K562 (cell line): ENCODE results near the gene CAMK1D. TPM values are rescaled to one million over a fixed set of nuclear protein-coding genes. Genes with fewer than 3 reads are reported as not detected.

ENCODE experiments used
- ATAC-seq: fragments of 200-7000 bp; cut with Tn5 transposase; 3 replicates; pipeline ENCODE4 v1.9.1; 2020; ENCODE audit warnings: moderate library complexity
- BruUV-seq: library from RNA; stranded (reverse); fragments of 400-500 nt; replicated peaks from 2 replicates; lab custom pipeline; 2021; lab: Mats Ljungman, UMichigan
- CTCF ChIA-PET: fragments of 300-600 bp; formaldehyde crosslinking; extraction: SDS; loops from one replicate; lab custom pipeline; 2021; ENCODE audit warnings: low intra/inter-chr PET ratio; lab: Yijun Ruan, JAX
- POLR2A ChIA-PET: fragments of 300-600, 350-650 bp; sonication (Branson Sonifier 250); formaldehyde crosslinking; extraction: SDS; loops from one replicate; lab custom pipeline; 2021; ENCODE audit warnings: antibody characterized with exemption, inconsistent platforms; lab: Yijun Ruan, JAX
- DNase-seq, 4 experiments: peaks; one replicate each; pipeline versions ENCODE4 v3.0.0 to v3.0.0-alpha.2; 2011 to 2018; ENCODE audit warnings: low spot score in 3 of 4, mixed read lengths in 3 of 4; ENCODE audit errors: extremely low read depth in 1 of 4
- FAIRE-seq: peaks from 2 replicates; lab custom pipeline; 2011; peaks lifted over from hg19 to GRCh38; lab: Jason Lieb, UNC
- H2AFZ ChIP-seq: 2 replicates; pipeline ENCODE4 v1.6.0; 2011; ENCODE audit warnings: low read depth, low read length, control low read depth, inconsistent platforms
- H3K27ac ChIP-seq: fragments of 200-600 bp; 3 replicates; pipeline ENCODE4 v1.8.0; 2011; ENCODE audit warnings: low read depth, mild to moderate bottlenecking, control low read depth, inconsistent platforms, low read length, moderate library complexity, mixed read lengths; ENCODE audit errors: extremely low read depth
- H3K27me3 ChIP-seq, 2 experiments: fragments of 300-600 bp in 1 of 2; 2 replicates in 1 of 2; 3 replicates in 1 of 2; pipeline versions ENCODE4 v1.6.0 to v1.8.0; 2011; ENCODE audit warnings: inconsistent platforms in 2 of 2, low read length in 2 of 2, mild to moderate bottlenecking in 1 of 2, mixed read lengths in 1 of 2, moderate library complexity in 1 of 2; ENCODE audit not compliant: control insufficient read depth in 2 of 2, insufficient read depth in 2 of 2
- H3K36me3 ChIP-seq: fragments of 300-600 bp; 3 replicates; pipeline ENCODE4 v1.8.0; 2011; ENCODE audit warnings: mild to moderate bottlenecking, low read length, inconsistent platforms; ENCODE audit not compliant: control insufficient read depth, insufficient read depth
- H3K4me1 ChIP-seq, 2 experiments: fragments of 200-600 bp in 1 of 2; replicated peaks in 1 of 2; 2 replicates in 1 of 2; 3 replicates in 1 of 2; pipeline versions ENCODE4 v1.5.1 to v1.8.0; 2011; ENCODE audit warnings: inconsistent platforms in 2 of 2, low read length in 2 of 2, mild to moderate bottlenecking in 1 of 2, mixed read lengths in 1 of 2, moderate library complexity in 1 of 2; ENCODE audit not compliant: control insufficient read depth in 2 of 2, insufficient read depth in 2 of 2
- H3K4me2 ChIP-seq: 2 replicates; pipeline ENCODE4 v1.6.1; 2011; ENCODE audit warnings: low read length, control low read depth, inconsistent platforms, mixed read lengths; ENCODE audit not compliant: insufficient read depth
- H3K4me3 ChIP-seq: fragments of 200-600 bp; sonication (generic), shearing (Covaris generic); 2 replicates; pipeline ENCODE4 v1.5.1; 2016; ENCODE audit warnings: control low read depth, inconsistent platforms
- H3K79me2 ChIP-seq: fragments of 200-600 bp; 3 replicates; pipeline ENCODE4 v1.8.0; 2011; ENCODE audit warnings: low read length, inconsistent platforms; ENCODE audit not compliant: control insufficient read depth, insufficient read depth
- H3K9ac ChIP-seq, 2 experiments: 2 replicates each; pipeline versions ENCODE4 v1.6.0 to v1.6.1; 2011; ENCODE audit warnings: low read depth in 2 of 2, low read length in 2 of 2, control low read depth in 1 of 2, inconsistent platforms in 1 of 2, mild to moderate bottlenecking in 1 of 2, mixed read lengths in 1 of 2; ENCODE audit not compliant: insufficient read depth in 1 of 2
- H3K9me1 ChIP-seq: one replicate; pipeline ENCODE4 v1.6.0; 2011; ENCODE audit warnings: inconsistent platforms, mild to moderate bottlenecking, low read length, moderate library complexity; ENCODE audit not compliant: control insufficient read depth, insufficient read depth
- H3K9me3 ChIP-seq: replicated peaks from 2 replicates; pipeline ENCODE4 v1.5.1; 2011; ENCODE audit warnings: low read depth, low read length, inconsistent platforms; ENCODE audit not compliant: control insufficient read depth, insufficient read depth
- H4K20me1 ChIP-seq: replicated peaks from 2 replicates; pipeline ENCODE4 v1.6.1; 2011; ENCODE audit warnings: low read length, inconsistent platforms, mixed read lengths; ENCODE audit not compliant: control insufficient read depth, insufficient read depth
- ETV1 ChIP-seq: fragments of 450-650 bp; conservative IDR thresholded peaks from 2 replicates; pipeline ENCODE4 v1.6.1; 2016; ENCODE audit warnings: missing genetic modification characterization, control low read depth, low read depth, missing compliant biosample characterization
- KLF16 ChIP-seq: IDR thresholded peaks from 2 replicates; pipeline ENCODE4 v1.6.1; 2016; ENCODE audit warnings: antibody characterized with exemption
- NELFE ChIP-seq: IDR thresholded peaks from 2 replicates; pipeline ENCODE4 v1.6.1; 2011; ENCODE audit warnings: mild to moderate bottlenecking; ENCODE audit not compliant: insufficient read depth, insufficient read length
- POLR2B ChIP-seq: fragments of 450-650 bp; IDR thresholded peaks from 2 replicates; pipeline ENCODE4 v1.6.1; 2018; ENCODE audit warnings: low read depth; ENCODE audit not compliant: partially characterized antibody
- POLR3G ChIP-seq: IDR thresholded peaks from 2 replicates; pipeline ENCODE4 v1.6.1; 2011; ENCODE audit not compliant: insufficient read length, insufficient replicate concordance; ENCODE audit errors: extremely low read depth
- RB1 ChIP-seq: fragments of 450-650 bp; IDR thresholded peaks from 2 replicates; pipeline ENCODE4 v1.6.1; 2017; ENCODE audit warnings: low read depth, mild to moderate bottlenecking
- RFX5 ChIP-seq: IDR thresholded peaks from 2 replicates; pipeline ENCODE4 v1.6.1; 2011; ENCODE audit warnings: low read depth, mild to moderate bottlenecking, improper control_type of control experiment, low read length
- YBX1 ChIP-seq: fragments of 450-650 bp; IDR thresholded peaks from 2 replicates; pipeline ENCODE4 v1.7.1; 2016; ENCODE audit warnings: mild to moderate bottlenecking
- ZKSCAN8 ChIP-seq: fragments of 200-800 bp; sonication (Bioruptor generic); IDR thresholded peaks from 2 replicates; pipeline ENCODE4 v1.6.1; 2016; ENCODE audit warnings: missing genetic modification characterization, missing compliant biosample characterization
- ZNF436 ChIP-seq: fragments of 250-450, 450-650 bp; sonication (Bioruptor Pico); formaldehyde crosslinking; IDR thresholded peaks from 2 replicates; pipeline ENCODE4 v1.7.0; 2020; ENCODE audit warnings: mild to moderate bottlenecking
- WGBS: fragments of 100-300 bp; shearing (Covaris generic); methylation state at CpG from one replicate; pipeline ENCODE4 v1.1.6; 2016; ENCODE audit warnings: low coverage, mixed read lengths; ENCODE audit not compliant: insufficient coverage; ENCODE audit errors: missing lambda C conversion rate; 5-methylcytosine and 5-hydroxymethylcytosine counted together
- in situ Hi-C: fragments of 300-500 bp; cut with MboI; formaldehyde crosslinking; loops from 4 replicates; pipeline ENCODE4 v1.15.0; 2018; ENCODE audit warnings: inconsistent platforms, mixed read lengths
- intact Hi-C: fragments of 100-400 bp; cut with micrococcal nuclease; formaldehyde crosslinking; loops from 2 replicates; pipeline ENCODE4 v1.14.2; 2022
- polyA plus RNA-seq, 8 experiments: library from polyadenylated mRNA; depleted of rRNA in 4 of 8; stranded (reverse) in 5 of 8; unstranded in 3 of 8; fragments of >200 nt; fragmentation: Nextera tagmentation in 2 of 8; fragmentation: Illumina TruSeq in 1 of 8; extraction: Ambion mirVana in 2 of 8; extraction: Trizol in 1 of 8; gene quantifications; 2 replicates each; pipeline versions ENCODE4 v1.2.1 to v1.2.3, GENCODE V29; 2011 to 2014; ENCODE audit warnings: inconsistent platforms in 1 of 8, missing spikeins in 1 of 8
- total RNA-seq, 7 experiments: library from RNA; depleted of rRNA in 6 of 7; stranded (reverse); fragments of >200 nt in 6 of 7; fragmentation: Illumina TruSeq in 2 of 7; extraction: Trizol in 2 of 7; gene quantifications; 2 replicates each; pipeline versions ENCODE4 v1.2.1 to v1.2.3, GENCODE V29; 2011 to 2021; ENCODE audit warnings: low replicate concordance in 1 of 7
- TF ChIP-seq, protein P1 (sequence below): fragments of 250-450 bp; sonication (Bioruptor Pico); IDR thresholded peaks from 2 replicates; pipeline ENCODE4 v1.8.0; 2021; ENCODE audit warnings: borderline replicate concordance, mild to moderate bottlenecking, moderate library complexity; ENCODE audit not compliant: poor library complexity, severe bottlenecking

CAMK1D gene
- total and polyA plus RNA-seq, 9 of the 15 experiments (the other 6 are each of a cell fraction or from before 2014, with no cell fraction given) = 0.12 to 0.24 (median 0.20) TPM; not detected in 5

DNA sequence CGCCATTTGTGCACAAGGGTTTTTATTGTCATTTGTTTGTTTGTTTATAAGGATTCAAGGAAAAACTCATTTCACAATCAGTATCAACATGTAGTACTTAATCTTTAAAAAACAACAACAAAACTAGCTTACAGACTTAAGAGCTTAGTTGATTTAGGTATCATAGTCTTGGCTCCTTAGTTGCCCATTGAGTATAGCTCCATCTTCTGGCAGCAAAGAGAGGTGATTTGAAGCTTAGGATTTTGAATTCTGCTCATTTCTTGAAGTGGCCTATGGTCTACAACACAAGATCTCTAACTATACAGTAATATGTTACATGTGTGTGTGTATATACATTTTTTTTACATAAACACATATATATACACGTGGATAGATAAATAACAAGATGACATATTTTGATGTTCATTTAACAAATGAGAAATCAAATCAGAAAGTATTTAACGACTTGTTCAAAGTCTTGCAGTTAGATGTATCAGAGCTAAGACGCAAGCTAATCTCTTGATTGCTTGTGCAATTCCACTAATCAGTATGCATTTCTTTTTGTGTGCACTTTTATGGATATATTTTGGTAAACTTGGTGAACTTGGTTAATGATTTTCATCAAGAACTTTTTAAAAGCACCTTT is 307.3 kb downstream of the CAMK1D start (continued):
- TF ChIP-seq ZNF436 (CRISPR knock-in tag) (no peak), ZKSCAN8 (CRISPR knock-in tag) (no peak), POLR3G (no peak), POLR2B (no peak), YBX1 (no peak), ETV1 (tag) (no peak), RB1 (no peak), RFX5 (no peak)

DNA sequence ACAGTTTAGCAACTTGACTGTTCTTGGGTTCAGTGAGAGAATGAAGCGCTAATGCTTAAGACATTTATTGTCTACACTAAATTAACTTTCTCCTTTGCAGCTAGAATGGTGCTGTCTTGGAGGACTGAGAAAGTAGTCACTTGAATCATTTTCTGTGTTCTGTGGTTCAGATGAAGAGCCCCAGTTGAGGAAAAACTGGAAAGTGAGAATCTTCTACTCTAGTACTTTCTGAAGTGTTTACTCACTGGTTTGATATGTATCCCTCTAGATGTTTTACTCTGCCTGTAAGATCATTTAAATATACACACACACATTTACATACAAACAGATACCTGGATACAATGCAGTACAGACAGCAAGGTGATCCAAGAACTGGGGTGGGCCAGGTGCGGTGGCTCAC is 308.1 kb downstream of the CAMK1D start:
- CTCF ChIA-PET = no interaction called here
- no peaks in the 10 kb centered on the region for H4K20me1 ChIP-seq
- DNase-seq (no peak), ATAC-seq (no peak), FAIRE-seq (no peak)
- H3K4me2 ChIP-seq = no peak overlapping the region
- H3K4me3 ChIP-seq = no peak overlapping the region
- no peaks in the 10 kb centered on the region for H3K9me1 ChIP-seq
- in situ Hi-C loops = no loop called here
- no TSS peak for BruUV-seq
- POLR2A ChIA-PET = no interaction called here
- WGBS = 0% methylated on average over 2 of the region's 2 CpGs
- no peak overlapping the region for H3K27ac ChIP-seq
- H3K27me3 ChIP-seq = peaks cover 0 to 4% of the 10 kb centered on the region in 2 experiments; a peak in 1 of 5 replicates
- no peaks in the 10 kb centered on the region for H3K4me1 ChIP-seq
- intact Hi-C loops = no loop called here
- no peak overlapping the region for H2AFZ ChIP-seq
- H3K9me3 ChIP-seq = no peaks in the 10 kb centered on the region
- no peaks in the 10 kb centered on the region for H3K79me2 ChIP-seq
- TF ChIP-seq, protein P1, sequence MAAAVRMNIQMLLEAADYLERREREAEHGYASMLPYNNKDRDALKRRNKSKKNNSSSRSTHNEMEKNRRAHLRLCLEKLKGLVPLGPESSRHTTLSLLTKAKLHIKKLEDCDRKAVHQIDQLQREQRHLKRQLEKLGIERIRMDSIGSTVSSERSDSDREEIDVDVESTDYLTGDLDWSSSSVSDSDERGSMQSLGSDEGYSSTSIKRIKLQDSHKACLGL (CRISPR knock-in tag) = no peak
- TF ChIP-seq NELFE (no peak), KLF16 (no peak)
- no peak overlapping the region for H3K9ac ChIP-seq
- no peaks in the 10 kb centered on the region for H3K36me3 ChIP-seq
